Mucosa of rectum (tissue), 2 donors: ENCODE results near the gene LTO1.

Experiments
- H3K27ac ChIP-seq, 2 donors: one replicate each; pipeline ENCODE4 v1.7.0; 2013; ENCODE audit warnings: inconsistent platforms in 2 of 2, low read depth in 2 of 2, low read length in 2 of 2
- H3K27me3 ChIP-seq, 2 donors: one replicate each; pipeline ENCODE4 v1.7.0; 2013; ENCODE audit warnings: low read length in 2 of 2; ENCODE audit not compliant: control insufficient read depth in 2 of 2, insufficient read depth in 2 of 2
- H3K36me3 ChIP-seq, 2 donors: one replicate each; pipeline ENCODE4 v1.7.0; 2013; ENCODE audit warnings: low read length in 2 of 2; ENCODE audit not compliant: control insufficient read depth in 2 of 2, insufficient read depth in 2 of 2
- H3K4me1 ChIP-seq, 2 donors: one replicate each; pipeline ENCODE4 v1.7.0; 2013; ENCODE audit warnings: low read length in 2 of 2, mild to moderate bottlenecking in 1 of 2; ENCODE audit not compliant: control insufficient read depth in 2 of 2, insufficient read depth in 2 of 2
- H3K4me3 ChIP-seq, 2 donors: one replicate each; pipeline ENCODE4 v1.7.0; 2013; ENCODE audit warnings: low read length in 2 of 2
- H3K9ac ChIP-seq, 2 donors: one replicate each; pipeline ENCODE4 v1.7.0; 2013; ENCODE audit warnings: low read length in 2 of 2, low read depth in 1 of 2, mild to moderate bottlenecking in 1 of 2
- H3K9me3 ChIP-seq, 2 donors: one replicate each; pipeline ENCODE4 v1.7.0; 2013; ENCODE audit warnings: low read length in 2 of 2; ENCODE audit not compliant: control insufficient read depth in 2 of 2
- donor health status: healthy.
- donor health status: Normal muscosa, but diverticular disease.

Gene LTO1

DNA sequence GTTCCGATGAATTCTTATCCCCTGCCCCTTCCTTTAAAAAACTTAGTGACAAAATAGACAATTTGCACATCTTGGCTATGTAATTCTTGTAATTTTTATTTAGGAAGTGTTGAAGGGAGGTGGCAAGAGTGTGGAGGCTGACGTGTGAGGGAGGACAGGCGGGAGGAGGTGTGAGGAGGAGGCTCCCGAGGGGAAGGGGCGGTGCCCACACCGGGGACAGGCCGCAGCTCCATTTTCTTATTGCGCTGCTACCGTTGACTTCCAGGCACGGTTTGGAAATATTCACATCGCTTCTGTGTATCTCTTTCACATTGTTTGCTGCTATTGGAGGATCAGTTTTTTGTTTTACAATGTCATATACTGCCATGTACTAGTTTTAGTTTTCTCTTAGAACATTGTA lies 22.2 kb downstream of the LTO1 start:
- Histone ChIP-seq H3K27ac (no peak overlapping the region), H3K4me1 (peaks cover 0 to 2% of the 10 kb centered on the region in 2 donors), H3K4me3 (no peak overlapping the region), H3K9me3 (no peaks in the 10 kb centered on the region), H3K9ac (no peak overlapping the region), H3K36me3 (peaks cover 13 to 28% of the 10 kb centered on the region in 2 donors), H3K27me3 (no peaks in the 10 kb centered on the region)

DNA sequence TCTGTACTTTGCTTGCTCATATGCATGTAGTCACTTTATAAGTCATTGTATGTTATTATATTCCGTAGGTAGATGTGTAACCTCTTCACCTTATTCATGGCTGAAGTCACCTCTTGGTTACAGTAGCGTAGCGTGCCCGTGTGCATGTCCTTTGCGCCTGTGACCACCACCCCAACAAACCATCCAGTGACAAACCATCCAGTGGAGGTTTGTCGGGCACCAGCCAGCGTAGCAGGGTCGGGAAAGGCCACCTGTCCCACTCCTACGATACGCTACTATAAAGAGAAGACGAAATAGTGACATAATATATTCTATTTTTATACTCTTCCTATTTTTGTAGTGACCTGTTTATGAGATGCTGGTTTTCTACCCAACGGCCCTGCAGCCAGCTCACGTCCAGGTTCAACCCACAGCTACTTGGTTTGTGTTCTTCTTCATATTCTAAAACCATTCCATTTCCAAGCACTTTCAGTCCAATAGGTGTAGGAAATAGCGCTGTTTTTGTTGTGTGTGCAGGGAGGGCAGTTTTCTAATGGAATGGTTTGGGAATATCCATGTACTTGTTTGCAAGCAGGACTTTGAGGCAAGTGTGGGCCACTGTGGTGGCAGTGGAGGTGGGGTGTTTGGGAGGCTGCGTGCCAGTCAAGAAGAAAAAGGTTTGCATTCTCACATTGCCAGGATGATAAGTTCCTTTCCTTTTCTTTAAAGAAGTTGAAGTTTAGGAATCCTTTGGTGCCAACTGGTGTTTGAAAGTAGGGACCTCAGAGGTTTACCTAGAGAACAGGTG lies 23.1 kb downstream of the LTO1 start:
- Histone ChIP-seq H3K36me3 (peaks cover 15 to 30% of the 10 kb centered on the region in 2 donors), H3K9ac (no peak overlapping the region), H3K4me1 (peaks cover 0 to 2% of the 10 kb centered on the region in 2 donors)

DNA sequence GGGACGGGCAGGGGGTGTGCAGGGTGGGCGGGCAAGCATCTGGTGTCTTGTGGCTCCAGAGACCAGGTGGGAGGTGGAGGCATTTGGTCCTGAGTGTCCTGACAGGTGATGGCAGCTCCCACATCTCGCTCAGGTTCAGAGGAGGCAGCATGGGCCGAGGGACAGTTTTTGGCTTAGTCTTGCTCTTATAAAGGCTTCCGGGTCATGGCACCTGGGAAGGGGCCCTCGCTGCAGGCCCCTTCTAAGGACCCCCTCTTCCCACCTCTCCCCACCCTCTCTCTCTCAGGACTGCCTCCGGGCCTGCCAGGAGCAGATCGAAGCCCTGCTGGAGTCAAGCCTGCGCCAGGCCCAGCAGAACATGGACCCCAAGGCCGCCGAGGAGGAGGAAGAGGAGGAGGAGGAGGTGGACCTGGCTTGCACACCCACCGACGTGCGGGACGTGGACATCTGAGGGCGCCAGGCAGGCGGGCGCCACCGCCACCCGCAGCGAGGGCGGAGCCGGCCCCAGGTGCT lies 24.3 kb downstream of the LTO1 start:
- Histone ChIP-seq H3K27me3 (no peaks in the 10 kb centered on the region), H3K9ac (no peak overlapping the region), H3K4me1 (peaks cover 0 to 2% of the 10 kb centered on the region in 2 donors), H3K36me3 (peaks cover 15 to 30% of the 10 kb centered on the region in 2 donors), H3K4me3 (no peak overlapping the region), H3K27ac (no peak overlapping the region), H3K9me3 (no peaks in the 10 kb centered on the region)

More for the DNA sequence above, 23.1 kb downstream of the LTO1 start:
- Histone ChIP-seq H3K27me3 (no peaks in the 10 kb centered on the region), H3K27ac (no peak overlapping the region), H3K9me3 (no peaks in the 10 kb centered on the region), H3K4me3 (no peak overlapping the region)

DNA sequence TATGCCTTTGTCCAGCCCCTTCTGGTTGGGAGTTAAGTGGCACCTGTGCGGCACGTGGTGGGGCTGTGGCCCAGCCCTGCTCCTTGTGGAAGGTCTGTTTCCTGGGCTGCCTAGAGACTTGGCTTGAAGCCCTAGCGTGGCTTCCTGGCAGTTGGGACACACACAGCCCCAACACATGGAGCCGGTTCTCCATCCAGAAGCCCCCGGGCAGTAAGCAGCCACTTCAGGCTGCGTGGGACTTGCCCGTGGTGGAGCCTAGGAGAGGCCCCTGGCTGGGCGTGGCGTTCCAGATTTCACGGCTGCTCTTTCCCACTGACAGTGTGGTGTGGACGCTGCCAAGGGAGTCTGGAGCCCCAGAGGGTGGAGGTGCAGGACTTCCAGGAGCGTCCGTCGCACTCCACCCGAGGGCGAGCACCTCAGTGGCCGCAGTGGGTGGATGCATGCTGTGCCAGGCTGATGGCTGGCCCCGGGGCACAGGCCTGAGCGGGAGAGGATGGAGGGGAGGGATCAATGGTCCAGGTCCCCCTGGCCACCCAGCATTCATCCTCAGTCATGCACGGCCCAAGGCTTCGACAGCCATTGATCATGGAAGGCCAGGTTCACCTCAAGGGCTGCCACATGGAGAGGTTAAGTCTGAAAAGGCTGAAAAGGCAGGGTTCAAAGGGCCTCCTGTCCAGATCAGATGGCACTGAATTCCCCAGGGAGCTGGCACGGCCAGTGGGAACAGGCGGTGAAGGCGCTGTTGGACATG lies 24.9 kb downstream of the LTO1 start:
- Histone ChIP-seq H3K9ac (no peak overlapping the region), H3K27ac (no peak overlapping the region), H3K4me1 (peaks cover 0 to 1% of the 10 kb centered on the region in 2 donors), H3K36me3 (peaks cover 19 to 33% of the 10 kb centered on the region in 2 donors), H3K4me3 (no peak overlapping the region), H3K27me3 (no peaks in the 10 kb centered on the region), H3K9me3 (no peaks in the 10 kb centered on the region)

DNA sequence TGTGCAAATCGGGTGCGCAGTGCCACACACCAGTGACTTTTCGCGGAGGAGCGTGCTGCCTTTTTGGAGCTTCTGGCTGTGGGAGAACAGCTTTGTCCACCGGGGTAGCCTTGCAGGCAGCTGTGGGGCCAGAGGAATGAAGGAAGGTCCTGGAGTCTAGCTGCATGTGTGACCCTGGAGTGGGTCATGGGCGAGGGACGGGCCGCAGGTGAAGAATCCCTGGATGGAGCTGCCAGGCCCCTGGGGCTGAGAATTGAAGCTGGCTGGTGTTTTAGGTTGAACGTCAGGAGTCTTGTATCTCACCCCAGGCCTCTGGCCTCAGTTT lies 25.6 kb downstream of the LTO1 start:
- H3K4me3 ChIP-seq = no peak overlapping the region
- no peaks in the 10 kb centered on the region for H3K9me3 ChIP-seq
- peaks cover 19 to 33% of the 10 kb centered on the region in 2 donors for H3K36me3 ChIP-seq
- H3K4me1 ChIP-seq = peaks cover 0 to 6% of the 10 kb centered on the region in 2 donors
- no peak overlapping the region for H3K27ac ChIP-seq
- no peaks in the 10 kb centered on the region for H3K27me3 ChIP-seq
- no peak overlapping the region for H3K9ac ChIP-seq

DNA sequence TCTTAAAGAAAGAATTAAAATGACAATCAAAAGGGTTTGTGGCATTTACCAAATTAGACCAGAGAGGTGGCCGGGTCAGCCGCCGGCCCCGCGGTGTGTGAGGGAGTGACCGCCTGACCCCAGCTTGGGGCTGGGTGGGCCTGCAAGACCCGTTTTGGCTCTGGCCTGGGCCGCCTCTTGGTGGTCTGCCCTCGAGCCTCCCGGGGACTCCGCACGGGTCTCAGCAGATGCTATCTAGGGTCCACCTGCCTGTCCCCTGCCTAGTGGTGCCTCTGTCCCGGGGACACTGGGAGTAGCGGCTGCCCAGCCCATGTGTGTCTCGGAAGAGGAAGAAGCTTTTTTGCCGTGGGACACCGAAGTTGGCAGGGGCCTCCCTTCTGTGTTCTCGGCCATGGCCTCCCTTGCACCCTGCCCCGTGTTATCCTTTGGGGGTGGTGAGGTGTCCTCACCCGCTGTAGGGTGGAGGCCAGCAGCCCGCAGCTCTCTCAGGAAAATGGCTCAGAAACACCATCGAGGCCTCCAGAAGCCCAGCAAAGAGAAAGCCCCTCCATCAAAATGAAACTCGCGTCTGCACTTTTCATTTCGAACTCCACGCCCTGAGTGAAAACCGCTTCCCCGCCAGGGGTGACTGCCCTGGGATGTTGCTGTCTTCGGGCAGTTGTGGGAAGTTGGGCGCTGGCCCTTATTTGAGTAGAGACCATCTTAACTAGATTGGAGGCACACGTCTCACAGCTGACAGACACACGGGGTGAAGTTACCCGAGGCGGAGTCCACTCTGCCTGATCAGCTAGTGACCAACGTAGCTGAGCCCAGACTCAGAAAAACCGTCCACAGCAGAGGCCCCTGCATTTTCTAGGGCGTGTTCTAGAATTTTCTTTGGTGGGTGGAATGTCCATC lies 26.2 kb downstream of the LTO1 start:
- peaks cover 4 to 12% of the 10 kb centered on the region in 2 donors for H3K4me1 ChIP-seq
- H3K4me3 ChIP-seq = no peak overlapping the region
- no peaks in the 10 kb centered on the region for H3K27me3 ChIP-seq
- H3K9ac ChIP-seq = no peak overlapping the region
- no peaks in the 10 kb centered on the region for H3K9me3 ChIP-seq
- peaks cover 19 to 33% of the 10 kb centered on the region in 2 donors for H3K36me3 ChIP-seq
- H3K27ac ChIP-seq = no peak overlapping the region

DNA sequence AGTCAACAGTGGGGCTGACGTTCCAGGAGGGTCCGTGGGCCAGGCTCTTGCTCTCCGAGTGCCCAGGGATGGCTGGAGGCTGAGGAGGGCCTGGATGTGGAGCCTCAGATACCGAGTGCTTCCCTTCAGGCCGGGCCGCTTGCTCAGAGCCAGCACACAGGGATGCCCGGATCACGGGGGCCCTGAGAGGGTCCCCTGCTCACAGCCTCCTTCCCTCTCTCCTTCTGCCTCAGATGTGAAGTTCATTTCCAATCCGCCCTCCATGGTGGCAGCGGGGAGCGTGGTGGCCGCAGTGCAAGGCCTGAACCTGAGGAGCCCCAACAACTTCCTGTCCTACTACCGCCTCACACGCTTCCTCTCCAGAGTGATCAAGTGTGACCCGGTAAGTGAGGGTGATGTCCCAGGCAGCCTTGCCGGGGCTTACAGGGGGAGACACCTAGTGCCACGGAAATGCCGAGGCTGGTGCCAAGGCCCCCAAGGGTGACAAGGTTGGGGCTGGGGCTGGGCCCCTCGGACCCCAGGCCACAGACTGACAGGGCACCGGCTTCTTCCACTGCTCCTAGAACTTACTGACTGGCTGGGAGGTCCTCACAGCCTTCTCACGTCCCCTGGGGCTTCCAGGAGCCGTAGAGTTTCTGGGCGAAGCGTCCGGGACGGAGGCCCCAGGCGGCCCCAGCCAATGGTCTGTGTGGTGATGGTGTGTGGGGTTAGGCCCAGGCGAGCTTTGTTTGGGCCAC lies 27.2 kb downstream of the LTO1 start:
- H3K9ac ChIP-seq = no peak overlapping the region
- peaks cover 19 to 28% of the 10 kb centered on the region in 2 donors for H3K36me3 ChIP-seq
- H3K4me3 ChIP-seq = no peak overlapping the region
- H3K27ac ChIP-seq = no peak overlapping the region
- H3K4me1 ChIP-seq = peaks cover 10 to 18% of the 10 kb centered on the region in 2 donors
- H3K27me3 ChIP-seq = no peaks in the 10 kb centered on the region
- H3K9me3 ChIP-seq = no peaks in the 10 kb centered on the region

DNA sequence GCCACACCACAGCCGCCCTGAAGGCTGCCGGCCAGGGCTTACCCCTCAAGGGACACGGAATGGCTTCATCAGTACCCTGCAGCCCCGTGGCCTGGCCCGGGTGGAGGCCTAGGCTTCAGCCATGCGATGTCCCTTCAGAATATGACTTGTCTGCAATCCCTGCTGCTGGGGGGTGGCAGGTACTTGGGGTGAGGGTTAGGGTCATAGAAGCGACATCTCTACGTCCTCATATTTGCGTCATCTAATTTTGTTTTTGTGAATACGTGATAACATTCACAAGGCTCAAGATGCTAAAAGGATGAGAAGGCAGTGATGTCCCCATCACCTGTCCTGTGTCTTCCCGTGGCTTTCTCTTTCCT lies 27.8 kb downstream of the LTO1 start:
- no peaks in the 10 kb centered on the region for H3K27me3 ChIP-seq
- H3K9ac ChIP-seq = no peak overlapping the region
- peaks cover 19 to 26% of the 10 kb centered on the region in 2 donors for H3K36me3 ChIP-seq
- H3K27ac ChIP-seq = no peak overlapping the region
- no peak overlapping the region for H3K4me3 ChIP-seq
- H3K4me1 ChIP-seq = peaks cover 10 to 18% of the 10 kb centered on the region in 2 donors
- no peaks in the 10 kb centered on the region for H3K9me3 ChIP-seq

DNA sequence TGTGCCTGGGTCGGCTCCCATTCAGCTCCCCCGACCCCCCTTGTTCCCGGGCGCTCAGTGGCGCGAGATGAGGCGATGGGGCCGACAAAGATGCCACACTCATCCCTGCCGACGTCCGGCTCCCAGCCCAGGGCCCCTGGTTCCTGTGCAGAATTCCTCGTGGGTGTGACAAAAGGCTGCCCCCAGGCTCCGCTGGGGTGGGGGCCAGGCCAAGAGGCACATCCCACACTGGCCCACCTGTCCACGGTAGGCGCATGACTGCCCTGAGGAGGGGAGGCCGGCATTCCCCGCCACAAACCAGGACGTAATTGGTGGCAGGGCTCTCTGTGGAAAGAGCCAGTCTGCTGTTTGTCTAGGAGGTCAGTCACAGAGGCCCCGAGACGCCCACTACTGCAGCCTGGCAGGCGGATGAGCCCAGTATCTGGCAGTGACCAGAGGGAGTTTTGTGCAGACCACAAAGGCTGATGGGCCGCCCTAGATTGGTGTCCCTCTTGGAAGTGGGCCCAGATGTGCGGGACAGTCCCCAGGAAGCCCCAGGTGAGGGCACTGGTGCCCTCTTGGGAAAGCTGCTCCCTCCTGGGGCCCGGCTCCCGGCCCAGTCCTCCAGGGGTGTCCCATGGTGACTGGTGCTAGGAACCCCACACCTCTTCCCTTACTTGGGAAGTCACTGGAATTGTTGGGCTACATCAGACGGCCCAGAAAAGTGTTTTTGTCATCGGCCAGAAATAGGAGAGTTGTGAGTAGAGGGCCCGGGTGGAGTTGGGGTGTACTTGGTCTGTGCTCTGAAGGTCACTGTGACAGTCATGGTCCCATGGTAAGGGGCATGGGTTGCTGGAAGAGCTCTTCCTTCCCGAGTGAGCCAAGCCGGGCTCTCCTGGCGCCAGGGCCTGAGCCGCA lies 28.4 kb downstream of the LTO1 start:
- H3K4me1 ChIP-seq = peaks cover 10 to 18% of the 10 kb centered on the region in 2 donors
- H3K9me3 ChIP-seq = no peaks in the 10 kb centered on the region
- no peak overlapping the region for H3K27ac ChIP-seq
- H3K4me3 ChIP-seq = no peak overlapping the region
- H3K9ac ChIP-seq = no peak overlapping the region
- peaks cover 12 to 22% of the 10 kb centered on the region in 2 donors for H3K36me3 ChIP-seq
- no peaks in the 10 kb centered on the region for H3K27me3 ChIP-seq
